T-helper 1 cell (primary cell): Measurements from ENCODE around the gene ZXDC.

Experiments used
- DNase-seq, 5 donors: peaks; one replicate each; pipeline ENCODE4 v3.0.0-alpha.2; 2012 to 2020

Gene ZXDC

DNA sequence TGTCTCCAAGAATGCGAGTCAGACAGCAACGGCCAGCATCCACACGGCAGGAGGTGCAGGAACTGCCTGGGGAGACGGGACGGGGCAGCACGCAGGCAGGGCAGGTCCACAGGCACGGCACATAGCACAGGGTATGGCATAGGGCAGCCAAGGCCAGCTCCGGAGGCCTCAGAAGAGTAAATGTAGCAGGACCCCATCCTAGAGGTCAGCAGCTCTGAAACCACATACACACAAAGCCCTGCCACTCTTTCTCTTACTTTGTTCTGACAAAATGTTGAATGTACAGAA, 26.9 kb downstream of the ZXDC start:
- DNase-seq: no peak

DNA sequence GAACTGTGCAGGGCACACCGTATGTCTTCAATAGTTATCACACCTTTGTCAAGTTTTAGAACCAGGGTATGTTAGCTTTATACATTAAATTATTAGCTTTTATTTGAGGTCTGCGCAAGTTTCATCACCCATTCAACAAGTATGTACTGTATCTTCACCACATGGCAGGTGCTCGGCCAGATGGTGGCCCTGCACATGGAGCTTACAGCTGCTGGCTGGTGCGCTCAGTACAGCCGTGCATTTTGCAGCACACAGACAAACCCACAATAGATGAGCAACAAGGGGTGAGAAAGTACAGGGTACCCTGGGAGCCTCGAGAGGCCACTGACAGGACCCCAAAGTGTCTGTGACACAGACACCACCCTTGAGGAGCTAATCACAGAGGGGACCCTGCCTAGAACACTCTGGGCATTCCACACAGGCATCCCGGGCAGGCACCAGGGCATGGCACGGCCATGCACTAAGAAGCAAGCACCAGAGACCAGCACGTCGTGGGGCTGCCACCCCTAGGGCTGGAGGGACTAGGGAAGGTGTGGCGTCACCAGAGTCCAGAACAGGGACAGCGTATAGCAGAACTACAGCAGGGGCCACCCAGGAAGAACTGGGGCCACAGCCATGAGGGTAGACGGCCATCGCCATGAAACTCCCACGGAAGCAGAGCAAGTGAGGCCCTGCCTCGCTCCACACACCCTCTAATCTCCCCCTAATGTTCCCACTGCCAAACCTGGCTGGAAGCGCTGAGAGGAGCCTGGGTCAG, 27.4 kb downstream of the ZXDC start:
- DNase-seq: no peak

DNA sequence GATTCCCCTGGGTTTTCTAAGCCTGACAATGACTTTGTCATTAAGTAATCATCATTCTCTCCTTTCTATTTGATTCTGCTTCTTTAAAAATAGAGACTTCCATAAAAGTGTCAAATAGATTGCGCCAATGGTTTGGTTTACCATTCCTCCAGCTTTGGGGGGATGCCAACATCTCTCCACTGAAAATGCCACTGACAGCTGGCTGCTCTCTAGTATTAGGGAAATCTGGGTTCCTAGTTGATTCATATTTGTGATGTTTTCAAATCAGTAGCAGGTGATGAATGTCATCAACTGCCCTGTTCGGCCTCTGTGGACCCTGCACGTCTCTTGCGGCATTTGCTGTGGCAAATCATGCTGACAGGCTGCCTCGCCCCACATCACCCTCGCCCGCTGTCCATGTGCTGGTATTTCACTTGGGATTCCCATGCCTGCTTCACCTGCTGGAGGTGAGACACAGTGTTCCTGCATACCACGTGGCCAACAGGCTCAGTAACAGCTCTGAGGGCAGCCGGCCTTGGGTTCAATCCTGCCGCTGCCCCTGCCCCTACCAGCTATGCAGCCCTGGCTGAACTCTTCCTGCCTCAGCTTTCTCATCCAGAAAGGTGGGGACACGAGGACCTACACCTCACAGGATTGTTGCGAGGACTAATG, 28.1 kb downstream of the ZXDC start:
- DNase-seq: no peak

DNA sequence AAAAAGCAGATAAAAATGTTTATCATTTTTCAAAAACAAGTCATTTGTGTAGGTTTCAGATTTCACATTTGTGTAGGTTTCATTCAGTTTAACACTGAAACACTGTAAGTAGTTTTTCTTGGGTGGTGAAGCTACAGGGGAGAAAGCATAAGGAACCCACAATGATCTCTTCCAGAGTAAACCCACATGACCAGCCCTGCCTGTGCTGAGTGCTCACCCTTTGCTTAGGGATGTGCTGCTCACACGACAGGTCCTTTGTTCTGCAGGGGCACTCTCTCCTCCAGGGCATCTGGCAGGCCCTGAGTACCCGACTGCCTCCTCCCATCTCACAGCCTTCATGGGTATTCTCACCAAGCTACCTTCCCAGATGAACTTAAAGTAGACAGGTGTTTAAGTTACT, 28.9 kb downstream of the ZXDC start:
- no peak for DNase-seq

DNA sequence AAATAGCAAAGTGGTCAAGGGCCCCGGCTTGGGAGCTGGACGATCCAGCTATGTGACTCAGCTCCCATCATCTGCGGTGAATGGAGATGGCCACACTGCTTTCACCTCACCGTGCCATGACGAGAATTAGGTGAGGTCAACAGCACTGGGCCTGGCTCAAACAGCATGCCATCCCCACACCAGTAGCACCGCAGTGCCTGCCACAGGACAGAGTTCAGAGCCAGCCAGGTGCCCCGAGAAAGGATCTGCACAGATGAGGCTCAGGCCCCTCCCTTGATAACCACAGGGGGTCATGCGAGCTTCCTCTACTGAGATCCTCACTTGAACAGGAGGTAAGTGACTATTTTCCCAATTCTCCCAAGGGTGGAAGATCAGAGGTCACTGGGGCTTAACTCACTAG, 29.4 kb downstream of the ZXDC start:
- no peak for DNase-seq

DNA sequence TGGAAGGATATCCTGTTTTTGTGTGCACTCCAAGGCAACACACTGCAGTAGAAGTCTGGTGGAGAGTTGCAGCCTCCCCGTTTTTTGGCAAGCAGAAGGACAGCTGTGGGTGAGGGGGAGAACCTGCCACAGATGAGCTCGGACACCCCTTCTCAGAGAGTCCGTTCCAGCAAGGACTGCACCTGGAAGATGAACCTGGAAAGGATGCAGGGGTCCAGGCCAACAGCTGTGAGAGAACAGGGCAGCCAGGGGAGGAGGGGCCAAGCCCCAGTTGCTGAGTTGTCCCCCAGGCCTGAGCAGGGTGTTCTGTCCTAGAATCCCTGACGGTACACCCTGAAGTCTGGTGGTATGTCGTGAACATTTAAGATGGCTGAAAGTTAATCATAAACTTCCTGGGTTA, 30.2 kb downstream of the ZXDC start:
- DNase-seq: no peak

DNA sequence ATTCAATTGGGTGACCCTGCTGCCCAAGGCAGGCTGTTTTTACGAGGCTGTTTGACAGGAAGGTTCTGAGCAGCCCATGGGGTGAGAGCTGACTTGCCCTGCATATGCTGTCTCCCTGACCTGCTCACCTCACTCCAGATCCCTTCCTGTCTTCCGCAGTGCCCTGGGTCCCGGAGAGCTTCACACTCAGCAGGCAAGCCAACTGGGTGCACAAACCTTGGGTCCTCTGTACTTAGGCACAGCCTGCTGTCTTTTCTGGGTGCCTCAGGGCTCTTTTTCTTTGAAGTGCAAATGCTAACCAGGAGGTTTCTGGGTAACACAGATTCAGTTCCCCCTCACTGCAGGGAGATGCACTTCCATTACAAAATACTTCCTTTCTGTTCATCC, 32.8 kb downstream of the ZXDC start:
- no peak for DNase-seq

DNA sequence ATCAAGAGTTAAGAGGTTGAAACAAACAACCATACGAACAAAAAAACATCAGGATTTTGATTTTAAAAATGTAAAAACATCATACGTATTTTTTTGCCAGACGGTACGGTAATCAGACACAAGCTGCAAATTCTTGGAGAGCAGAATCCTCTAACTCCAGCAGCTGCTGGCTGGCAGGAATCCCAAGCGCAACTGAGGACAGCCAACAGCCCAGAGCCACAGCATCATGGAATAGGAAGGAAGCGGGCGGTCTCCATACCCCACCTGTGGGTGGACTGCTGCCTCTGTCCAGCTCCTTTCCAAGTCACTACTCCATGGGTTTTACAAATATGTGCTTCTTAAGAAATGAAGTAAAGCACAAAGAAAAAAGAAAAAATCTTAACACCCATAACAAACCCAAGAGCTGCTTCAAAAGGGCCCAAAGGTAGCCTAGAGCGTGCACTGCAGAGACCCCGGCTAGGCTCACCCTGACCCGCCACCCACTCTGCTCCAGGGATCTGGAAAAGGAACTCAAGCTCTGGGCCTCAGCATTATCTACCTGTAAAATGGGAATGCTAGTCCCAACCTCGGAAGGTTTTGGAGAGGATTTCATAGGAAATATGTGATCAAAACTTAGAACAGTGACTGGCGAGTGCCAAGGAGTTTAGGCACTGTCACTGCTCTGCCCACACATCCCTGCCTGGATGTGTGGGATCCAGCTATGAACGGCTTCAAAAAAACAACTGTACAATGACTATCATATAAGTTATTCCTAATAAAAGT, 33.4 kb downstream of the ZXDC start:
- DNase-seq: no peak

DNA sequence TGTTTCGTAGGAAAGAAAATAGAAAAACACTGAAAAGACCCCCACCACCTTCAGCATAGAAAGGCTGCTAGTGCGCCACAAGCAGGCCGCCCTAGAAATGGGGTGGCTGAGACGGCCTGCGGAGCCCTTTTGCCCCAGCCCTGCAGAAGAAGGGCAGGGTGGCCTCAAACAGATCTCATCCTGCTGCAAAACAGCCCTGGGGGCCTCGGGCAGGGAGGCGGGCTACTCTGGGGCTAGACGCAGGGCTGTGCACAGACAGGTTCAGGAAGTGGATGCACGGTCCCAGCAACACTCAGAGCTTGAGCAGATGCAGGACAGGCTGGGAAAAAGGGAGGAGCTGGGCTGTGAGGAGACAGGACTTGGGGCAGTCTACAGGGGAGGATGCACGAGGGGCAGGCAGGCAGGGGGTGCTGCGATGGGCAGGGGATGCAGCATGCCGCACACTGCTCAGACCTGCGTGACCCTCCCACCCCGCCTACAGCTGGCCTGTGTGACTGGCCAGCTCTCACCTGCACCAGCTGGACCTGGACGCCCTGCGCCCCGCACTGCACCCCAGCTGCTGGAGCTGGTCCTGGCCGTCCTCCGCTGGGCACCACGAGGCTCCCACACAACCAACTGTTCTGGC, 34.3 kb downstream of the ZXDC start:
- no peak for DNase-seq

DNA sequence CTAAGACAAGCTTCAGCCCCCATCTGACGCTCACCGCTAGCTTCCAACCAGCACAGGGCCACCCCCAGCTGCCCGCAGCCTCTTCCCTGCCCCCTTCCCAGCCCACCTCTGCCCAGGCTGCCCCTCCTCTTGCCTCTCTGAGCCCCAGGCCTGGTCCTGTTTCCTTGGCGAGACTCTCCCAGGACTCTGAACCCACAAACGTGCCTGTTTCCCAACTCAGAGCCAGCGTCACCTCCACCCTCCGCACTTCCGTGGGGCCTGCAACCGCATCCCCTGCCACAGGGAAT, 35.0 kb downstream of the ZXDC start:
- no peak for DNase-seq

DNA sequence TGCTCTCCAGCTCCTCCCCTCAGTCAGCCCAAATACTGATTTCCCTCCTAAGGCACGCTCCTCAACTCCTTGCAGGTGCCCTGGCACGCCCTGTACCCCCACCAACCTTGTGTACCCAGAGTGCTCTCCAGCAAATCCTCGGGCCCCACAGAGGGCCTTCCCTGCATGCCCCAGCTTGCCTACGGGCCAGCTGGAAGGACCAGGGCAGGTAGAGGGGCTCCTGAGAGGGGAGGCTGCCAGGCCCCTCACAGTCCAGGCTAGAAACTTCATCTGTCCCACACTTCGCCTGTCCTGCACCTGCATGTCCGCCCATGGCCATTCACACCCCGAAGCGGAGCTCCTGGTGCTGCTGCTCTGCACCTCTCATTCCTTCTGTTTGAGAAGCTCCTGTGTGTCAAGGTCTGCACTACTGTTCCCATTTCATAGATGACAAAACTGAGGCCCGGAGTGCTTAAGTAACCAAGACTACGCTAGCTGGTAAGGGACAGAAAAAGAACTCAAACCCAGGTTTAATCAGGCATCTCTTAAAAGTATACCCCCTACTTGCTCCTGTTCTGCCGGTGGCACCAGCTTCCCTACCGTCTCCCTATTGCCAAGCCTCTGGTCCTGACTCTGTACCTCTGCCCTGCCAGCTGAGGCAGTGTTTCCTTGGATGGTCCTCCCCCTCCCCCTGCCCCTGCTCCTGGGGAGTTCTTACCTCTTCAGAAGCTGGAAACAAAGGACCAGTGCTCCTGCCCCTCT, 35.6 kb downstream of the ZXDC start:
- DNase-seq: no peak

DNA sequence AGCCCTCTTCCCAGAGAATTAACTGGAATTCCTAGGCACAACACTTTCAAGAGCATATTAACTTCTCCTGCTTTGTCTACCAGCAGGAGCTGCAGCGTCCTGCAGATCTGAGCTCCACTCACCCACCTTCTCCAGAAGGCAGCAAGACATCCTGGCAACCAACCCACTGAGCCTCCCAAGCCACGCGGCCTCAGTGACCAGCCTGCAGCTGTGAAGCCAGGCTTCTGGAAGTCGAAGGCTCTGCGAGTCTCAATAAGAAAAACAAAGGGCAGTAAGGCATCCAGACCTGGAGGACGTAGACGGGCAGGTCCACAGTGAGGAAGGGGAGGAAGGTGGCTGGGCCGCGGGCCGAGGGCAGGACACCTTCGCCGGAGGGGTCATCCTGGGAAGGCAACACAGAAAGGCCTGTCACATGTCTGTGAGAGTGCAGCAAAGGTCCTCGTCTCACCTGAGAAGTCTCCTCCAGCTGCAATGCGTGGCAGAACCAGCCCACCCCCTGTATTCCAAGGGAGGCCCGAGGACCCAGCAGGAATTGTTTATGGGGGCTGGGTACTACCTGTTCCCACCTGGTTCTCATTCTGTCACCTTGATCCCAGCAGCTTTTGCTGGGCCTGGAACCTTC, 36.2 kb downstream of the ZXDC start:
- no peak for DNase-seq

DNA sequence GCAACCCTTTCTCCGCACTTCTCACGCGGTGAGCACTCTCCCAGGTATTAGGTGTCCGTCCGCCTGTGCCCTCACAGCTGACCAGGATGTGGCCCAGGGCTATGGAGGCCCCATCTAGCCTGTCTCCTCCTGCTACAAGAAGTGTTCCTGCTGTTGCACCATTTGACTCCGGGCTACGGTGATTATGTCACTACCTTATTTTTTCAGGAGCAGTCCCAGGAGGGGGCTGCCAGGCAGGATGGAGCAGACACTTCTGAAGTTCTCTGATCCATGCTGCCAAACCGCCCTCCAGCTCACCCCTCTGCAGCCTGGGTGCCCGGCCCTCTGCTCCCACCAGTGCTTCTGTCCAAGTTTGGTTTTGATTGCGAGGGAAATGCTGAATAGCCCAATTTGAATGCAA, 36.9 kb downstream of the ZXDC start:
- no peak for DNase-seq

DNA sequence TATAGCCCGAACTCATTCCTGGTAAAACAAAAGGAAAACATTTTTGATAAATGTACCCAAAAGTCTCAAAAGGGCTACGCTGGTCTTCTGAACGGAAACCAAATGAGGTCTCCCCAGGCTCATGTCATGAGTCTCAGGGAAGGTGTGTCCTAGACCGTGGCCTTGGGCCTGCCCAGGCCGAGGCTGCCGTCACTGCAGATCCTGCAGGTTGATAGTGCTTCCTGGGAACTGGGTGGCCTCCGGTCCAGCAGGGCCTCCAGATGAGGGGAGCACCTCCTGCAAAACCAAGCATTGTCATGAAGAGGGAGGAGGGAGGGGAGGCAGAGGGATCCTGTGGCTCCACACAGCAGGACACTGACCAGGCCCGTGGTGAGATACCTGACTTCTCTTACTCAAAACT, 37.5 kb downstream of the ZXDC start:
- DNase-seq: no peak

DNA sequence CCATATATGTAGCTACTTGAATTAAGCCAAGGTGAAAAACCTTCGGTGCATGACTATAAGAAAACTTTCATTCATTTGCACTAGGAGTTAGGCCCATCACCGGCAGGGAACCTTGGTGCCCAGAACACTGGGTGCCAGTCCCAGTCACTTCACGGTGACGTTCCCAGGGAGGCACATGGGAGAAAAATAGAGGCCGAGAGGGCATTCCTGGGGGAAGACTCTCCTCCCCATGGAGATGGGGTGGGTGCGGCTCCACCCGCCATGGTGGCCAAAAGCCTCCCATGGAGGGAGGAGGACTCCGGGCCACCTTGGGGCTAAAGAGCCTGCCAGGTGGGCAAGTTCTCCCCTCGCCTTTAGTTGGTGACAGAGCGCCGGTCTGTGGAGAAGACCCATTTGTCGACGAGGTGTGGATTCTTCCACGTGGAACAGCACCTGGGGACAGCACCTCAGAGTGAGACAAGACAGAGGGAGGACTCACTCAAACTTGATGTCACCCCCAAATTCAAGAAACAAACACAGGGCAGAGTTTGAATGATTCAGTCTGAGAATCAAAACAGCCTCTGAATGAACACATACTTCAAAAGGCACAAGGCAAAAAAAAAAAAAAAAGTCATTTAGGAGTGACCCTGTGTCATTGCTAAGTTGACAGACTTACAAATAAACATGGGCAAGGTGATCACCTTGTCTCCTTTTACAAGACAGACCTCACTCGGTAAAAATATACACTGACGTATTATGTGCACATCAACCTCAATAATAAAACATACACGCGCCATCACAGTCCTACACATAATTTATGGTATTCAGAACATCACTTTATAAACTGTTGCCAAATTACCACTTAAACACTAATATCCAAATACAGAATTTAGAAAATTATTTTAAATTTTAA, 38.6 kb downstream of the ZXDC start:
- DNase-seq: no peak

DNA sequence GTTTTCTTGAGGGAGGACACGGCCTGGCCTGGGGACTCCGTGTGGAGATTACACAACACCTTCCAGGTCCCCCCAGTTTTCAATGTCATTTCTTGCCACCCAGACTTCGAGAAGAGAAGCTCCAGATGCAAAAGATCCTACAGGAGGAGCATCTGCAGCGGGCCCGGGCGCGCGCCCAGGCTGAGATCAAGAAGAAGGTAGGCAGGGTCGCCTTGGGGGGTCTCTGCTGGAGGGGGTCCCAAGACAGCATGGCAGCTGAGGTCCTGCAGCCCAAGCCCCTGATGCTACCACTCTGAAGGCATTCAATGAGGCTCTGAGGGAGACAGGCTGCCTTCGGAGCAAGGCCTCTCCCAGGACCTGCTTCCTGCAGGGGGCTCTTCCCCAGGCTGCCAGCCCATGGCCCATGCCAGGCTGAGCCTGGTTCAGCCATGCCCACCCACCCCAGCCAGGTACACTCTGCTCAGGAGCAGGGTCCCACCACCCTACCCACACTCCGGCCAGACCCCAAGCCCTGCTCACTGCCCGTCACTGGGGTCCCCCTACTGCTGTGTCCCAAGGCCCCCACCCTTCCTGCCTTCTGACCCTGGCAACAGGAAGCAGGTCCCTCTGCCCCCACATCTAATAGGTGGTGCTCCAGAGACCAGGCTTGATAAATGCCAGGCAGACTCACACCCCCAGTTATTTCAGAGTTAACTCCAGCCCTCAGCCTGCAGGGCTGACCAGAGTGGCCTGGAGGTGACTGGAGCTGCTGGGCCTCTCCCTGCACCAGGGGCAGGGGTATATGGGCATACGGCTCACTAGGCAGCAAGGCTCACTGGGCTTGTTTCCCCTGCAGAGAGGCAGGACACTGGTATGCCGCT, 40.0 kb downstream of the ZXDC start:
- DNase-seq: no peak

DNA sequence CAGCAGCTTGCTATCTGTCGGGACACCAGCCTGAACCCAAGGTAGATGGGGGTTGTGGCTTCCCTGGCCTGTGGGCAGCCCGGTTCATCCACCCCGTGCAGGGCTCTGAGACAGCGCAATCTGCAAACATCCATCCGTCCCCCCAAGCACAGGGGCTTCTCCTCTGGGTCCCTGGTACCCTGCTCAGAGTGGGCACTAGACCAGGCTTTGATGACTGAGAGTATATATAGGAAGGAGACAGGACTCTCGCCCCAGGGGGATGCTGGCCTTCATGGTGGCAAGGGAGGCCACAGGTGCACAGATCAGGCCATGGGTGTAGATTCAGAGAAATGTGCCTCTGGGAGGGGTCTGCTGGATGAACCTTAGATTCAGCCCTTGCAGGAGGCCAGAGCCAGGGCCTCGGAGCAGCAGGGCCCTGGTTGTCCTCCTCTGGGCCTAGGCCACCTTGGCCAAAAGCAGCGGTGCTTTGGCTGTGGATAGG, 40.7 kb downstream of the ZXDC start:
- no peak for DNase-seq

DNA sequence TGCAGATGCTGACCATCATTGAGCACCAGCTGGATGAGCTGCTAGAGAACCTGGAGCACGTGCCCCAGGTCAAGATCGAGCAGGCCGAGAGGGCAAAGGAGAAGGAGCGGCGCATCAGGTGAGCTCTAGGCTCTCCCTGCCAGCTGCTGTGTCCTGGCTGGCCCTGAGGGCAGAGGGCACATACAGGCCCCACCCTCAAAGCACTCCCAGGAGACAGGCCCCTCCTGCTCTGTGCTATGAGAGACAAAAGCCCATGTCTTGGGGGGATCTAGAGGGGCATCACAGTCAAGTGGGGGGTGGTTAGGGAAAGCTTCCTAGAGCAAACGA, 41.5 kb downstream of the ZXDC start:
- DNase-seq: no peak

DNA sequence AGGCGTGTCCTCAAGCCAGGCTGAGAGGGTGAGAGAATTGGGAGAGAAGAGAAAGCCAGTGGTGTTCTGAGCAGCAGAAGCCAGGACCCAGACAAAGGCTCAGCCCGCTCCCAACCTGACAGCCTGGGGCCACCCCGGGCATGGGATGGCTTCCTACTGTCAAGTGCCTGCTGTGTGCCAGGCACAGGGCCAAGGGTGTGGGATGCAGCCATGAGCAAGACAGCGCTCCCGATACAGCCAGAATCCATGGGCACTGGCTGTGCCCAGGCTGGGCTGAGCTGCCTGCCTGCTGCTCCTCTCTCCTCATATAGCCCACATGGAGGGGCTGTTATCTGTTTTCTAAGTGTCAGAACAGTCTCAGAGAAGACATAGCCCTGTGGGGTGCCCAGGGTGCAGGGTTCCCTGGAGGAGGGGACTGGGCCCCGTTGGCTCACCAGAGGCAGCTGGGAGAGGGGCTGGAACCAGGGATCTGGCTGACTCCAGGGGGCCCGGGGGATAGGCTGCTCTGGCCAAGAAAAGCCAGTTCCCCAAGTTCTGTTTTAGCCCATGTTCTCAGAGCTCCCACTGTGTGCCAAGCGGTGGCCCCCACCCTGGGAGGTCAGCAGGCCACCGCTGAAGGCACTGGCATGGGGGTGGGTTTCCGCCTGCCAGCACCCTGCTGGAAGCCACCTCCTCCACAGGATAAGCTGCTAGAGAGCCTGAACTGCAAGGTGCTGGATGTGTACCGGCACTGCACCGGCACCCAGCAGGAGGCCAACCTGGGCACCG, 42.0 kb downstream of the ZXDC start:
- no peak for DNase-seq

DNA sequence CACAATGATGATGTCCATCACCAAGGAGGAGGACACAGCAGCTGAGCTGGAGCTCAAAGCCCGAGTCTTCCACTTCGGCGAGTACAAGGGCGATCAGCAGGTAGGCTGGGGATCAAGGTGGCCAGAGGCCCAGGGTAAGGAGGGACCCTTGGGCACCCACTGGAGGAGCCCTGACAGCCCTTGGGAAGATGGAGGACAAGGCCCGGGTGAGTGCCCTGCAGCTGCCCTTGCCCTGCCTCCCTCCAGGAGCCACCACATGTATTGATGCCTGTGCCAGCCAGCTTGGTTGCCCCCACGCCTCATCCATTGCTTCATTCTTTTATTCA, 42.6 kb downstream of the ZXDC start:
- DNase-seq: no peak
